HCT116 (cell line): Measurements from ENCODE around the gene ARHGAP21.

Source experiments
- MAX ChIP-seq: IDR thresholded peaks from 2 replicates; pipeline ENCODE4 v1.6.1; 2012
- POLR2A ChIP-seq: IDR thresholded peaks from 2 replicates; pipeline ENCODE4 v1.7.0; 2011; ENCODE audit warnings: borderline replicate concordance; ENCODE audit not compliant: insufficient read depth, insufficient read length; ENCODE audit errors: extremely low read depth
- POLR2AphosphoS5 ChIP-seq: IDR thresholded peaks from 2 replicates; pipeline ENCODE4 v1.6.1; 2011; ENCODE audit warnings: mild to moderate bottlenecking, low read depth, low read length, moderate library complexity
- RAD21 ChIP-seq: IDR thresholded peaks from 2 replicates; pipeline ENCODE4 v1.6.1; 2012; ENCODE audit warnings: low read depth, mild to moderate bottlenecking
- REST ChIP-seq: IDR thresholded peaks from 2 replicates; pipeline ENCODE4 v1.6.1; 2012; ENCODE audit warnings: low read depth
- SIN3A ChIP-seq: IDR thresholded peaks from 2 replicates; pipeline ENCODE4 v1.6.1; 2012; ENCODE audit warnings: low read depth
- SP1 ChIP-seq: IDR thresholded peaks from 2 replicates; pipeline ENCODE4 v1.6.1; 2012; ENCODE audit warnings: low read depth
- ZNF274 ChIP-seq: fragments of 200-500 bp; sonication (Bioruptor generic); IDR thresholded peaks from 2 replicates; pipeline ENCODE4 v1.6.1; 2014; ENCODE audit warnings: mild to moderate bottlenecking, low read depth, low read length, inconsistent platforms
- TF ChIP-seq, protein P1 (sequence below): IDR thresholded peaks from 2 replicates; pipeline ENCODE4 v1.6.1; 2011; ENCODE audit warnings: mild to moderate bottlenecking, low read length, moderate library complexity; ENCODE audit not compliant: insufficient replicate concordance; ENCODE audit errors: extremely low read depth
- TF ChIP-seq, protein P2 (sequence below), 3 experiments: fragments of 200-600 bp in 1 of 3; sonication (generic) in 1 of 3; IDR thresholded peaks in 2 of 3; conservative IDR thresholded peaks in 1 of 3; 2 replicates each; pipeline ENCODE4 v1.5.1; 2012 to 2017; ENCODE audit warnings: low read depth in 2 of 3, low read length in 2 of 3, antibody characterized with exemption in 1 of 3, borderline replicate concordance in 1 of 3, control low read depth in 1 of 3, mild to moderate bottlenecking in 1 of 3, mixed read lengths in 1 of 3, mixed run types in 1 of 3, moderate library complexity in 1 of 3; ENCODE audit not compliant: insufficient read depth in 1 of 3

DNA sequence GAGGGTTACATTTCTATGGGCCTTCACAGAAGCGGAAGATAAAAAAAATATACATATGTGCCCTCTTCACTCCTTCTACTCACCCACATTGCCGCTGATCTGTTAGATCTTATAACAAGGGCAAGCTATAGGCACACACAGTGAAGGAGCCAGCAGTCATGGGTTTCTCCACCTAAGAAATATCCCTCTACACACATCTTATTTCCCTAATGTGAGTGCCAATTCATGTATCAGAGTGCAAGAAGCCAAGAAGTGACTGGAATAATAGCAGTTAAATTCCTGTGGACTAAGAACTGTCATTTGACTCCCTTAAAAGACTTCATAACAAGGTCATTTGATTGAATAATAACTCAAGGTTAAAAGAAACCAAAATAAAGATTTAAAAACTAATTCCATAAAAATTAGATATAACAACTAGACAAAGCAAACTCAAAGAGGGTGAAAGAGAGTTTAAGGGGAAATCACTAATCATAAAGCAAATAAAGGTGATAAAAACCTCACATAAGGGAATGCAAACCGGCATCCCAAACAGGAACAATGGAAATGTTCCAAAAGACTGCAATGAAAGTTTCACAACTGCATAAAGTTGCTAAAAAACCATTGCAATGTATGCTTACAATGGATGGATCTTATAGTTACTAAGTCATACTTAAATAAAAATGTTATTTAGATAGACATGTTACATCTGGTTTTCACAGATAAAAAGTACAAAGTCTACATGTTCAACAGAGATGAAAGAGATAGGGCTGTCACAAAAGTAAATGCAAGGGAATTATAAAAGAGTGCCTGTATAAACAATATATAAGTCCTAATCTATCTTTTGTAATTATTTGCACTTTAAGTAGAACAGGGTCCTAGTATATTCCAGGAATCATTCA is 42.8 kb downstream of the ARHGAP21 start:
- TF ChIP-seq SIN3A (no peak), POLR2AphosphoS5 (no peak), RAD21 (no peak), REST (no peak), POLR2A (no peak), ZNF274 (no peak), SP1 (no peak), MAX (no peak)
- TF ChIP-seq, protein P1, sequence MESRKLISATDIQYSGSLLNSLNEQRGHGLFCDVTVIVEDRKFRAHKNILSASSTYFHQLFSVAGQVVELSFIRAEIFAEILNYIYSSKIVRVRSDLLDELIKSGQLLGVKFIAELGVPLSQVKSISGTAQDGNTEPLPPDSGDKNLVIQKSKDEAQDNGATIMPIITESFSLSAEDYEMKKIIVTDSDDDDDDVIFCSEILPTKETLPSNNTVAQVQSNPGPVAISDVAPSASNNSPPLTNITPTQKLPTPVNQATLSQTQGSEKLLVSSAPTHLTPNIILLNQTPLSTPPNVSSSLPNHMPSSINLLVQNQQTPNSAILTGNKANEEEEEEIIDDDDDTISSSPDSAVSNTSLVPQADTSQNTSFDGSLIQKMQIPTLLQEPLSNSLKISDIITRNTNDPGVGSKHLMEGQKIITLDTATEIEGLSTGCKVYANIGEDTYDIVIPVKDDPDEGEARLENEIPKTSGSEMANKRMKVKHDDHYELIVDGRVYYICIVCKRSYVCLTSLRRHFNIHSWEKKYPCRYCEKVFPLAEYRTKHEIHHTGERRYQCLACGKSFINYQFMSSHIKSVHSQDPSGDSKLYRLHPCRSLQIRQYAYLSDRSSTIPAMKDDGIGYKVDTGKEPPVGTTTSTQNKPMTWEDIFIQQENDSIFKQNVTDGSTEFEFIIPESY: no peak
- TF ChIP-seq, protein P2, sequence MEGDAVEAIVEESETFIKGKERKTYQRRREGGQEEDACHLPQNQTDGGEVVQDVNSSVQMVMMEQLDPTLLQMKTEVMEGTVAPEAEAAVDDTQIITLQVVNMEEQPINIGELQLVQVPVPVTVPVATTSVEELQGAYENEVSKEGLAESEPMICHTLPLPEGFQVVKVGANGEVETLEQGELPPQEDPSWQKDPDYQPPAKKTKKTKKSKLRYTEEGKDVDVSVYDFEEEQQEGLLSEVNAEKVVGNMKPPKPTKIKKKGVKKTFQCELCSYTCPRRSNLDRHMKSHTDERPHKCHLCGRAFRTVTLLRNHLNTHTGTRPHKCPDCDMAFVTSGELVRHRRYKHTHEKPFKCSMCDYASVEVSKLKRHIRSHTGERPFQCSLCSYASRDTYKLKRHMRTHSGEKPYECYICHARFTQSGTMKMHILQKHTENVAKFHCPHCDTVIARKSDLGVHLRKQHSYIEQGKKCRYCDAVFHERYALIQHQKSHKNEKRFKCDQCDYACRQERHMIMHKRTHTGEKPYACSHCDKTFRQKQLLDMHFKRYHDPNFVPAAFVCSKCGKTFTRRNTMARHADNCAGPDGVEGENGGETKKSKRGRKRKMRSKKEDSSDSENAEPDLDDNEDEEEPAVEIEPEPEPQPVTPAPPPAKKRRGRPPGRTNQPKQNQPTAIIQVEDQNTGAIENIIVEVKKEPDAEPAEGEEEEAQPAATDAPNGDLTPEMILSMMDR (IDR thresholded peaks at IDR 0.05 in 2 of 3, conservative IDR thresholded peaks at IDR 0.05 in 1 of 3; ENCODE audit: borderline replicate concordance in 1 of 3, insufficient read depth in 1 of 3, low read depth in 2 of 3, low read length in 2 of 3): no peak
